CD8-positive, alpha-beta memory T cell (primary cell): Measurements from ENCODE around the gene DISC1. TPM values are rescaled to one million over a fixed set of nuclear protein-coding genes. Genes with fewer than 3 reads are reported as not detected.

Experiments used
- CTCF ChIA-PET: fragments of 350-600 bp; sonication (Branson Sonifier 250); formaldehyde crosslinking; loops from one replicate; lab custom pipeline; 2021; ENCODE audit warnings: antibody characterized with exemption; lab: Charles Lee
- POLR2A ChIA-PET: fragments of 350-600 bp; sonication (Branson Sonifier 250); formaldehyde crosslinking; loops from one replicate; lab custom pipeline; 2021; ENCODE audit warnings: antibody characterized with exemption; lab: Charles Lee
- DNase-seq, 5 donors: peaks; one replicate each; pipeline versions ENCODE4 v3.0.0 to v3.0.0-alpha.2; 2020 to 2022; ENCODE audit warnings: mixed read lengths in 1 of 5
- H3K27ac ChIP-seq: one replicate; pipeline ENCODE4 v1.7.0; 2013; ENCODE audit warnings: low read depth, mild to moderate bottlenecking, low read length, moderate library complexity
- H3K27me3 ChIP-seq: 2 replicates; pipeline ENCODE4 v1.7.0; 2013; ENCODE audit warnings: low read length, mild to moderate bottlenecking; ENCODE audit not compliant: insufficient read depth, poor library complexity, severe bottlenecking
- H3K36me3 ChIP-seq: 2 replicates; pipeline ENCODE4 v1.7.0; 2013; ENCODE audit warnings: mild to moderate bottlenecking, low read length, moderate library complexity; ENCODE audit not compliant: insufficient read depth
- H3K4me1 ChIP-seq: 2 replicates; pipeline ENCODE4 v1.7.0; 2013; ENCODE audit warnings: mild to moderate bottlenecking, low read length, moderate library complexity; ENCODE audit not compliant: insufficient read depth
- H3K4me3 ChIP-seq: 2 replicates; pipeline ENCODE4 v1.7.0; 2013; ENCODE audit warnings: mild to moderate bottlenecking, low read length
- H3K9me3 ChIP-seq: 2 replicates; pipeline ENCODE4 v1.7.0; 2013; ENCODE audit warnings: mild to moderate bottlenecking, low read length
- H3K27ac Mint-ChIP-seq, 8 donors: one replicate each; pipeline ENCODE4 v1.8.0; 2020 to 2021; ENCODE audit warnings: mixed read lengths in 8 of 8, mild to moderate bottlenecking in 6 of 8, inconsistent platforms in 3 of 8, moderate library complexity in 3 of 8
- H3K27me3 Mint-ChIP-seq, 2 donors: one replicate each; pipeline ENCODE4 v1.8.0; 2020 to 2021; ENCODE audit warnings: mixed read lengths in 2 of 2, mild to moderate bottlenecking in 1 of 2, moderate library complexity in 1 of 2
- H3K36me3 Mint-ChIP-seq, 3 donors: one replicate each; pipeline ENCODE4 v1.8.0; 2020 to 2021; ENCODE audit warnings: mixed read lengths in 3 of 3, inconsistent platforms in 1 of 3, mild to moderate bottlenecking in 1 of 3
- H3K4me1 Mint-ChIP-seq, 3 donors: one replicate each; pipeline ENCODE4 v1.8.0; 2020 to 2021; ENCODE audit warnings: mixed read lengths in 3 of 3, inconsistent platforms in 1 of 3, mild to moderate bottlenecking in 1 of 3
- H3K4me3 Mint-ChIP-seq, 7 donors: one replicate each; pipeline ENCODE4 v1.8.0; 2020 to 2021; ENCODE audit warnings: mixed read lengths in 7 of 7, mild to moderate bottlenecking in 6 of 7, moderate library complexity in 4 of 7, inconsistent platforms in 2 of 7
- H3K9me3 Mint-ChIP-seq, 5 donors: one replicate each; pipeline ENCODE4 v1.8.0; 2020 to 2022; ENCODE audit warnings: mixed read lengths in 5 of 5, mild to moderate bottlenecking in 3 of 5, moderate library complexity in 2 of 5, inconsistent platforms in 1 of 5
- polyA plus RNA-seq: library from polyadenylated mRNA; unstranded; fragments of 300-500 nt; fragmentation: Illumina TruSeq; gene quantifications from one replicate; pipeline ENCODE4 v1.2.3, GENCODE V29; 2021
- total RNA-seq, 2 experiments: library from RNA; stranded (reverse); gene quantifications; one replicate each; pipeline ENCODE4 v1.2.3, GENCODE V29; 2021

DISC1 gene
- total and polyA plus RNA-seq, 3 experiments from 2014 or later: 0.60 to 2.4 (median 1.0) TPM

- Mint-ChIP-seq H3K27ac (peak overlapping the region in 2 of 8 donors; percentile 42 to 59), H3K36me3 (peaks cover 0 to 13% (median 2%) of the 10 kb centered on the region in 3 donors), H3K4me3 (peak overlapping the region in 1 of 7 donors; percentile 2), H3K27me3 (peaks cover 3 to 5% of the 10 kb centered on the region in 2 donors), H3K9me3 (peaks cover 0 to 2% (median 0%) of the 10 kb centered on the region in 5 donors), H3K4me1 (peaks cover 47 to 51% (median 50%) of the 10 kb centered on the region in 3 donors)
- Histone ChIP-seq H3K36me3 (no peaks in the 10 kb centered on the region), H3K4me3 (no peak overlapping the region), H3K4me1 (peaks cover 50% of the 10 kb centered on the region), H3K9me3 (no peaks in the 10 kb centered on the region), H3K27me3 (no peaks in the 10 kb centered on the region), H3K27ac (no peak overlapping the region)
- ChIA-PET CTCF (no interaction called here), POLR2A (no interaction called here)
- no peak for DNase-seq
Measured at GRCh38 chr1:231610388-231610787, 16.2 kb upstream of the DISC1 start.

- Mint-ChIP-seq H3K36me3 (peaks cover 0 to 13% (median 2%) of the 10 kb centered on the region in 3 donors), H3K4me3 (peak overlapping the region in 1 of 7 donors; percentile 19), H3K27ac (peak overlapping the region in 4 of 8 donors; percentile 5 to 75 (median 32)), H3K27me3 (peaks cover 3 to 5% of the 10 kb centered on the region in 2 donors), H3K9me3 (peaks cover 0 to 2% (median 0%) of the 10 kb centered on the region in 5 donors), H3K4me1 (peaks cover 47 to 54% (median 53%) of the 10 kb centered on the region in 3 donors)
- ChIA-PET POLR2A (interaction anchor here (2.3 kb wide), 1 partner anchor 273 kb away, joined by 7 read pairs; the partner anchor contains the start of genes EXOC8 and SPRTN), CTCF (no interaction called here)
- H3K27ac ChIP-seq: no peak overlapping the region
- peak overlapping the region; percentile 36 for H3K4me3 ChIP-seq
- peaks cover 50% of the 10 kb centered on the region for H3K4me1 ChIP-seq
- DNase-seq: no peak
- H3K27me3 ChIP-seq: no peaks in the 10 kb centered on the region
- no peaks in the 10 kb centered on the region for H3K36me3 ChIP-seq
- H3K9me3 ChIP-seq: no peaks in the 10 kb centered on the region
Measured at GRCh38 chr1:231611111-231611510, 15.5 kb upstream of the DISC1 start.

DNA sequence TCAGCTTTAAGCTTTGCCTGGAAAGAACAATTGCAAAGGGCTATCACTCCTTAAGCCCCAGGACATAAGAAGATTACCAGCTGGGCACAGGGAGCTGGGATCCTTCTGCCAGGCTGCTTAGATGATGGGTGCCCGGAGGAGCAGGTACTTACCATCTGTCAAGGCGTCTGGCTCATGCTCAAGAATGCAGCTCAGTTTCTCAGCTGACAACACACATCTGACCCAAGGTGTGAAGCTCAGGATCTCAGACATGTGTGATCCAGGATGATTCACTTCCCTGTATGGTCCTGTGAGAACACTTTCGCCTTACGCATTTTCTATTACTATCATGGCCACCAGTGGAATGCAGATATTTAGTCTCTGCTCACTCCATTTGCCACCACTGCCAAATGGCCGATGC, 14.7 kb upstream of the DISC1 start:
- CTCF ChIA-PET: no interaction called here
- H3K4me3 Mint-ChIP-seq: peak overlapping the region in 6 of 7 donors; percentile 62 to 79 (median 72)
- Histone ChIP-seq H3K27ac (no peak overlapping the region), H3K9me3 (no peaks in the 10 kb centered on the region), H3K27me3 (no peaks in the 10 kb centered on the region), H3K4me3 (peak overlapping the region; percentile 36), H3K36me3 (no peaks in the 10 kb centered on the region), H3K4me1 (peaks cover 50% of the 10 kb centered on the region)
- H3K27me3 Mint-ChIP-seq: peaks cover 3 to 5% of the 10 kb centered on the region in 2 donors
- DNase-seq: no peak
- POLR2A ChIA-PET: interaction anchor here (2.3 kb wide), 1 partner anchor 274 kb away, joined by 7 read pairs; the partner anchor contains the start of genes EXOC8 and SPRTN
- peaks cover 0 to 13% (median 2%) of the 10 kb centered on the region in 3 donors for H3K36me3 Mint-ChIP-seq
- peaks cover 47 to 55% (median 54%) of the 10 kb centered on the region in 3 donors for H3K4me1 Mint-ChIP-seq
- peaks cover 0 to 2% (median 0%) of the 10 kb centered on the region in 5 donors for H3K9me3 Mint-ChIP-seq
- peak overlapping the region in 6 of 8 donors; percentile 5 to 88 (median 55) for H3K27ac Mint-ChIP-seq

- H3K27ac ChIP-seq: peak overlapping the region; percentile 20
- H3K36me3 ChIP-seq: no peaks in the 10 kb centered on the region
- H3K4me3 ChIP-seq: peak overlapping the region; percentile 36
- peaks cover 0 to 2% (median 0%) of the 10 kb centered on the region in 5 donors for H3K9me3 Mint-ChIP-seq
- peak in 4 of 5 donors; percentile 23 to 72 (median 60) for DNase-seq
- no peaks in the 10 kb centered on the region for H3K9me3 ChIP-seq
- peaks cover 3 to 5% of the 10 kb centered on the region in 2 donors for H3K27me3 Mint-ChIP-seq
- H3K4me1 Mint-ChIP-seq: peaks cover 47 to 55% (median 54%) of the 10 kb centered on the region in 3 donors
- ChIA-PET POLR2A (interaction anchor here (0.6 to 2.3 kb wide), 2 partner anchors 27 to 275 kb away, joined by 4 to 7 read pairs; partner anchors contain the start of genes EXOC8 and SPRTN), CTCF (interaction anchor here (0.8 kb wide), 1 partner anchor 9 kb away, joined by 3 read pairs; no protein-coding TSS in a partner anchor)
- peaks cover 0 to 13% (median 2%) of the 10 kb centered on the region in 3 donors for H3K36me3 Mint-ChIP-seq
- H3K4me1 ChIP-seq: peaks cover 50% of the 10 kb centered on the region
- peak overlapping the region; percentile 15 to 79 (median 68) for H3K4me3 Mint-ChIP-seq
- H3K27ac Mint-ChIP-seq: peak overlapping the region; percentile 5 to 96 (median 72)
- H3K27me3 ChIP-seq: no peaks in the 10 kb centered on the region
Measured at GRCh38 chr1:231612393-231613089, 14.0 kb upstream of the DISC1 start.

- Histone ChIP-seq H3K27me3 (no peaks in the 10 kb centered on the region), H3K36me3 (no peaks in the 10 kb centered on the region), H3K27ac (no peak overlapping the region), H3K9me3 (no peaks in the 10 kb centered on the region), H3K4me3 (peak overlapping the region; percentile 26), H3K4me1 (peaks cover 50% of the 10 kb centered on the region)
- peak overlapping the region in 6 of 7 donors; percentile 62 to 79 (median 72) for H3K4me3 Mint-ChIP-seq
- POLR2A ChIA-PET: interaction anchor here (2.3 kb wide), 1 partner anchor 276 kb away, joined by 7 read pairs; the partner anchor contains the start of genes EXOC8 and SPRTN
- peaks cover 47 to 55% (median 54%) of the 10 kb centered on the region in 3 donors for H3K4me1 Mint-ChIP-seq
- peaks cover 0 to 2% (median 0%) of the 10 kb centered on the region in 5 donors for H3K9me3 Mint-ChIP-seq
- peaks cover 0 to 13% (median 2%) of the 10 kb centered on the region in 3 donors for H3K36me3 Mint-ChIP-seq
- peaks cover 7 to 9% of the 10 kb centered on the region in 2 donors for H3K27me3 Mint-ChIP-seq
- peak overlapping the region in 7 of 8 donors; percentile 5 to 96 (median 40) for H3K27ac Mint-ChIP-seq
- DNase-seq: no peak
- CTCF ChIA-PET: interaction anchor here (0.8 kb wide), 1 partner anchor 10 kb away, joined by 3 read pairs; no protein-coding TSS in a partner anchor
Measured at GRCh38 chr1:231613419-231614349, 12.9 kb upstream of the DISC1 start.

GRCh38 chr1:231616667-231617066, 9.9 kb upstream of the DISC1 start:
- no peaks in the 10 kb centered on the region for H3K36me3 ChIP-seq
- CTCF ChIA-PET: interaction anchor here (0.8 kb wide), 1 partner anchor 140 kb away, joined by 3 read pairs; no protein-coding TSS in a partner anchor
- no peak for DNase-seq
- POLR2A ChIA-PET: interaction anchor here (1.1 kb wide), 1 partner anchor 10 kb away, joined by 6 read pairs; the partner anchor contains the start of gene DISC1
- Mint-ChIP-seq H3K9me3 (peaks cover 0 to 2% (median 0%) of the 10 kb centered on the region in 5 donors), H3K4me1 (peaks cover 34 to 41% (median 38%) of the 10 kb centered on the region in 3 donors), H3K27ac (no peak overlapping the region), H3K4me3 (no peak overlapping the region), H3K36me3 (peaks cover 0 to 5% (median 0%) of the 10 kb centered on the region in 3 donors), H3K27me3 (peaks cover 9 to 24% of the 10 kb centered on the region in 2 donors)
- no peak overlapping the region for H3K27ac ChIP-seq
- H3K4me3 ChIP-seq: no peak overlapping the region
- H3K4me1 ChIP-seq: peaks cover 35% of the 10 kb centered on the region
- H3K9me3 ChIP-seq: no peaks in the 10 kb centered on the region
- no peaks in the 10 kb centered on the region for H3K27me3 ChIP-seq

DNA sequence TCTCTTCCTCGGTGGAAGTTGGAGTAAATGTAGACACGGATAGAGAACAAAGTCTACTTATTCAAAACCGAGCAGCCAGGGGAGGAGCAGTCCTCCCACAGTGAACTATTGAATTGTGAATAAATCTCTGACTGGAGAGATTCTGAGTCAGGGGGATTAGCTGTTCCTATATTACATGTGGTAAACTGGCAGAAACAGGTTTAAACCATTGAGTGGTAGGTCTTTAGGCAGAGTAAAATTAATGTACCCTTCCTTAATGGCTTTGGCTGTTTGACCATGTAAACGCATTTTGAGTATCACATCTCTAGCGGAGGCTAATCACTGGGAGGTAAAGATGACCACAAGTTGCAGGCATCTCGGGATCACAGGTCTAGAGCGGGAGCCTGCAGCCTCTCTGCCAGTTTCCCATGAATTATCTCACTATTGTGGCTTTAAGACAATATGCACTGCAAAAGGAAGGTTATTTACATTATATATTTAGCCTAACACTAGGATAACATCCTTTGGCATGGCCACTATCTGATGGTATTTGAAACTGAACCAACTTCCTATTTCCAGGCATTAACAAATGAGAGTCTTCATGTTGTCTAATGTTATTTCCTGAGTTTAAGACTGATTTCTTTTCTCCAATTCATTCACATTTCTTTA, 7.9 kb upstream of the DISC1 start:
- Mint-ChIP-seq H3K36me3 (peaks cover 0 to 5% (median 0%) of the 10 kb centered on the region in 3 donors), H3K27me3 (peaks cover 10 to 32% of the 10 kb centered on the region in 2 donors), H3K4me3 (no peak overlapping the region), H3K4me1 (peaks cover 14 to 21% (median 17%) of the 10 kb centered on the region in 3 donors), H3K27ac (no peak overlapping the region), H3K9me3 (peaks cover 0 to 2% (median 0%) of the 10 kb centered on the region in 5 donors)
- no peaks in the 10 kb centered on the region for H3K36me3 ChIP-seq
- POLR2A ChIA-PET: no interaction called here
- DNase-seq: no peak
- no peaks in the 10 kb centered on the region for H3K27me3 ChIP-seq
- no peaks in the 10 kb centered on the region for H3K9me3 ChIP-seq
- H3K27ac ChIP-seq: no peak overlapping the region
- H3K4me3 ChIP-seq: no peak overlapping the region
- CTCF ChIA-PET: no interaction called here
- H3K4me1 ChIP-seq: peaks cover 15% of the 10 kb centered on the region
